GM21528 (cell line): ENCODE data around the gene LRRC46.

Source experiments
- ATAC-seq: cut with Tn5 transposase; IDR thresholded peaks from one replicate; pipeline ENCODE4 v1.9.1; 2021; ENCODE audit warnings: mild to moderate bottlenecking, moderate library complexity; ENCODE audit not compliant: unreplicated experiment, low FRiP score

The LRRC46 gene

GRCh38 chr17:47808830-47809480 is 22.5 kb upstream of the LRRC46 start:
- no peak for ATAC-seq

- ATAC-seq = no peak
Measured at GRCh38 chr17:47810200-47810821, 21.2 kb upstream of the LRRC46 start.

DNA sequence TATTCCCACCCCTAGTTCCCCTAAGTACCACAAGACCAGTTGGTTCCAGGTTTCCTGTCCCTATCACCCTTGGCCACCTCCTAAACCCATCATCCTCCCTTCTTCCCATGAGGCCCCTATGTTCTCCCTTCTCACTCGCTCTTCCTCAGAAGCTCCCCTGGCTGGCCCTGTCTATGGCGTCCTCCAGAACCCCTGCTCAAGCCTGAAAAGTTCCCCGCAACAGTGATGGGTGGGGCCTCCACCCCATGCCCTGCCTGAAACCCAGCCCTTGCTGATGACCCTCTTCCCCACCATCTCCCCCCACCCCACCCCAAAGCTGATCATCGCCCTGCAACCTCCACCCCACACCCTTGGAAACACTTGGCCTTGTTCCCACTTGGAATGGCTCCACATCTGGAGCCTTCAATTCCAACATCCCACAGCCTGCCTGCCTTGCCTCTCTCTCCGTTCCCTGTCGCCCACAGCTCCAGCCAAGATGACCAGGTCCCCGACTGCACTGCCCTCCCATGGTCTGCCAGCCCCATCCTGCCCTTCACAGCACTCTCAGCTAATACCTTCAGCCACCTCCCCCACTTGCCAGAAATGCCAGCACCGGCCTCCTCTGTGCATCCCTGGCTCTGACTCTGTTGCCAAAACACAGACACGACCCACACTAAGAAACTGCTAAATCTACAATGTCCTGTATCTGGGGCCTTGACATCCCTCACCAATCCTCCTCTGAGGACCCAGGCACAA is 20.4 kb upstream of the LRRC46 start:
- no peak for ATAC-seq

GRCh38 chr17:47811709-47812108 is 19.8 kb upstream of the LRRC46 start:
- no peak for ATAC-seq

DNA sequence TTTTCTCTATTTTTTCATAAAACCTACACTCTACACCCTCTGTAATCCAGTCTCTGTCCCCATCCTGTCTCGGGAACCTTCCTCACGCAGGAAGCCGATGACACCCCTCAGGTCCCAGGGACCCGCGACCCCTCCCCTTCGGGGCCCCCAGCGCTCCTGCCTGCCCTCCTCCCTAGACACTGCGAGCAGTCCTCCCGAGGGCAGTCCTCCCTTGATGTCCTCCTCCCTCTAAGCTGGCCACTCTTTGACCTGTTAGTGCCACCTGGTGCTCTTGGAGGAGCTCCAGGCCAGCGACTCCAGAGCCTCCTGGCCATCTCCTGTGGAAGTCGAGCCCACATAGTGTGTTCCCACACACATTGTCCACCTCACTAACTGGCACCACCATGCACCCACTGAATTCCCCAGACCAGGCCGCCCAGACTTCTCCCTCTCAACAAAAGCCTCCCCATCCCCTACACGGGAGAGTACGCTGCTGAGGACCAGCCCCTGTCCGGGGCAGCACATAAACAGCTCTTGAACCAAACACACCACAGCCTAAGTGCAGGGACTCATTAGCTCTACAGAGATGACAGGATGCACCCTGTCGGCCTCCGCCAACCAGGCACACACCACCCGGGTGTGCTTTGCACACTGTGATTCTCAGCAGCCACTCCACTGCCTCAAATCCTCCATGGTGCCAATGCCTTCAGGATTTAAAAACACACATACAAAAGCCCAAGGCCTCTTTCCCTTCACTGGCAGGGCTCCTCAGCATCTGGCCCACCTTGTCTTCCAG is 19.1 kb upstream of the LRRC46 start:
- ATAC-seq = no peak

GRCh38 chr17:47813077-47813476 is 18.4 kb upstream of the LRRC46 start:
- ATAC-seq = no peak

DNA sequence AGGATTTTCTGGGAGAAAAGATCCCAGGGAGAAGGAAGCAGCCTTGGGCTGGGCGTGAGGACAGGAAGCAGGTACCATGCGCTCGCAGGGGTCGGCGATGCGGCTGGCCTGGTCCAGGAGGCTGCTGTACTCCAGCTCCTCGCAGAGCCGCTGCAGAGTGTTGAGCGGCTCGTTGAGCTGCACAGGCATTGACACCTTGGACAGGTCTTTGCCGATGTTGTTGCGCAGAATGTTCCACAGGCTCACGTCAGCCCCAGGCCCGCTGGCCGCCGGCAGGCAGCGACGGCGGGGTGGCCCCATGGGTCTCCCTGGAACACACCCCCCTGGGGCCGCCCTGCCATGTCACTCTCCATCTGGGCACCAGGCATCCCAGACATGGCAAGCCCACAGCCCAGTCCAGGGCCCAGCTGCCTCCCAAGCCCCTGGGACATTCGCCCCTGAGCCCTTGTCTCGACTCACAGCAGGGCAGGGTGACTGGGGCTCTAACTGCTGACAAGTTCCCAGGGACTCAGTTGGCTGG is 17.9 kb upstream of the LRRC46 start:
- no peak for ATAC-seq

- no peak for ATAC-seq
Measured at GRCh38 chr17:47815106-47815918, 16.2 kb upstream of the LRRC46 start.

DNA sequence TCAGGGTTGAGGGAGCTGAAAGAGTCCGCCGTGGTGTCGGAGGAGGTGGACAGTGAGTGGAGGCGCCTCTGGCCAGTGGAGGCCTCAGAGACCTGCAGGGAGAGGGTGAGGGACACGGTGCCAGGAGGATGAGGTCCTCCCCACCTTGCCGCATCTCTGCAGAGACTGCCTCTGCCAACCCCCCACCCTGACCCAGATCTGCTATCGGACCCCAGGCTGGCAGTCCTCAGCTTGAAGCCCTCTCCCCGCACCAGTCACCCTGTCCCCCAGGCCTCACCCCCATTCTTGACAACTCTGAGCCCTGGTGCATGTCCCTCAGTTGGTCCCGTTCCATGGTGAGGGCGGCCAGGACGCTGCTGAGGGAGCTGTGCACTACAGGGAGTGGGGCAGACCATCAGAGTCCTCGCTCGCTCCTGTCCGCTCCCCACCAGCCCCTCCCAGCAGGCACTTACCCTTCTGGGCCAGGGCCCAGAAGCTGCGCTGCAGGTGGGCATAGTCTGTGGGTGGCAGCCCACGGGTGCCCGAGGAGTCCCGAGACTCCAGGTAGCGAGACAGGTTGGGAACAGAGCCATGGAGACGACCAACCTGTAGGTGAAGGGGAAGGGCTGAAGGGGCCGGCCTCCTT is 15.2 kb upstream of the LRRC46 start:
- no peak for ATAC-seq

GRCh38 chr17:47816947-47817346 is 14.5 kb upstream of the LRRC46 start:
- no peak for ATAC-seq

DNA sequence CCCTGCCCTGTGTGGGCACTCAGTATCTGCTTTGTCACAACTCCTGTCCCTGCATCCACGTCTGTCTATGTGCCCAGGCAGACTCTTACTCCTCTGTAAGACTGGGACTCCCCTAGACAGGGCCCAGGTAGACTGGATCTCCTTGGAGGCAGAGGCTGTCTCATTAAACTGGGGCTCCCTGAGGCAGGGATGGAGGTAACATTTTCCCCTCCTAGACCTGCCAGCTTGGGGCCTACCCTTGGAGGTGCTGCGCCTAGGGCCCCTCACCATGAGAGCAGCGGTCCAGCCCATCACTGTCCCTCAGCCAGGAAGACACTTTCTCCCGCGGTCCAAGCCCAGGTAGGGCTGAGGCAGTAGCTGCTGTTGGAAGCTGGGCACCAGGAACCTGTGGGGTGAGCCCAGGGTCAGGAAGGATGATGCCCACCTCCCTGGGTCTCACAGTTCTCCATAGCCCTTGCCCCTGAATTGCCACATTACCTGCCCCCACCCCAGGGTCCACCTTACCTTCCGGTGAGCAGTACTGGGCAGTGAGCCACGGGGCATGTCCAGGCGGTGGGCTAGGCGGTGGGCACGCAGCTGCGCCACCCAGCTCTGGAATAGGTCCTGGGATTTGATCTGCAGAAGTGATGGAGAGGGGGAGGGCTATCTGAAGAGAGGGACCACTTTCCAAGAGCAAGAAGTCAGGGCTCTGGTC is 13.3 kb upstream of the LRRC46 start:
- ATAC-seq = no peak

- ATAC-seq = no peak
Measured at GRCh38 chr17:47819475-47819874, 12.0 kb upstream of the LRRC46 start.

DNA sequence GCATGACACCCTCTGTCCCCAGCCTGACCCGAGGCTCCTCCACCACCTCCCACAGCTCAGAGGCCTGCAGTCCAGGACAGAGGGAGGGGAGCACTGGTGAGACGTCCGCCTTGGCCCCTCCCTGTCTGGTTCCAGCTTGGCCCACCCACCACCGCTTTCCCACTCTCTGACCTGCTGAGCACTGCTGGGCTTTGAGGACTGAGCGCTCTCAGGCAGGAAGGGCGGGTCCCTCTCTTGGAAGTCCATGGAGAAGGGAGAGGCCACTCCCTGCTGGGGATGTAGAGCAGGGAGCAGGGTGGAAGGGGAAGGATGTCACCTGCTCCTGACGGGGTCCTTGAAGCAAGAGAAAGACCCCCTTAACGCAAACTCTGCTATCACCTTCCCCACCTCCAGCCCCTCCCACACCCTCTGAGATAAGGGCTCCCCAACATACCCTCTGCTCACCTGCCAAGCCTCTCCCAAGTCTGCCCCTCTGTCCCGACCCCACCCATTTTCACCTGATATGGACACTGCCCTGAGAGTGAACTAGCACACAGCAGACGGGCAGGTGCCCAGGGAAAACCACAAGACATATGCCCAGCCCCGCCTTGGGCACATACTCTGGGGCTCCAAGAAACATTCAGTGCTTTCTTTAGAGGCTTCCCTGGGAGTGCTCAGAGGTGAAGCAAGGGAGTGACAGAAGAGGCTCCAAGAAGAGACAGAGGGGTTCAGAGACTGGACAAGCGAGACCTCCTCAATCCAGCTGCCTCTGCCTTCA is 11.3 kb upstream of the LRRC46 start:
- ATAC-seq = no peak

GRCh38 chr17:47821031-47821423 is 10.4 kb upstream of the LRRC46 start:
- ATAC-seq = no peak

GRCh38 chr17:47821424-47822391 is 9.8 kb upstream of the LRRC46 start, which contains the start of gene OSBPL7:
TSS of gene OSBPL7 (minus strand) at chr17:47821794. CDS start at chr17:47820278, 1,516 bp downstream.
- no peak for ATAC-seq

GRCh38 chr17:47822785-47823184 is 8.7 kb upstream of the LRRC46 start:
- no peak for ATAC-seq

DNA sequence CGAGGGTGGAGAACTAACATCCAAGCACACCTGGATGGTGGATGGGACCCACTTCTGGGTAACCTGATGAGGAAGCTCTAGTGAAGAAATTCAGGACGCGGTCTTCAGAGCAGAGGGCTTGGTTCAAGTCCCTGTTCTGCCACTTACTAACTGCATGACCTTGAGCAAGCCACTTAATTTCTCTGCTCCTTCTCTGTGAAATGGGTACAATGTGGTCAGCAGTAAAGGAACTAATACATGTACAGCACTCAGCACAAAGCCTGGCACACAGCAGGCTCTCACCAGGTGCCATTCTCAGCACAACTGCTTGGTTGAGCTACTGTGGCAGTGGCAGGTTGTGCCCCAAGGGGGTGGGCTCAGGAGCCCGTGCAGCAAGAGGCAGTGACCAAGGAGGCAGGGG is 8.0 kb upstream of the LRRC46 start:
- ATAC-seq = no peak
